Tibial nerve (tissue), 3 donors: Measurements from ENCODE around the gene KRT86.

Source experiments
- POLR2A ChIP-seq, 2 donors: fragments of 450-650 bp; IDR thresholded peaks; one replicate each; pipeline ENCODE4 v1.6.1; 2017; ENCODE audit warnings: antibody characterized with exemption in 2 of 2, mild to moderate bottlenecking in 2 of 2, moderate library complexity in 2 of 2
- TF ChIP-seq, protein P1 (sequence below), 5 experiments: fragments of 200-600 bp in 3 of 5; fragments of 450-650 bp in 2 of 5; sonication (generic) in 3 of 5; IDR thresholded peaks; one replicate each; pipeline ENCODE4 v1.5.1; 2016 to 2019; ENCODE audit warnings: antibody characterized with exemption in 5 of 5, mild to moderate bottlenecking in 3 of 5, moderate library complexity in 2 of 5

DNA sequence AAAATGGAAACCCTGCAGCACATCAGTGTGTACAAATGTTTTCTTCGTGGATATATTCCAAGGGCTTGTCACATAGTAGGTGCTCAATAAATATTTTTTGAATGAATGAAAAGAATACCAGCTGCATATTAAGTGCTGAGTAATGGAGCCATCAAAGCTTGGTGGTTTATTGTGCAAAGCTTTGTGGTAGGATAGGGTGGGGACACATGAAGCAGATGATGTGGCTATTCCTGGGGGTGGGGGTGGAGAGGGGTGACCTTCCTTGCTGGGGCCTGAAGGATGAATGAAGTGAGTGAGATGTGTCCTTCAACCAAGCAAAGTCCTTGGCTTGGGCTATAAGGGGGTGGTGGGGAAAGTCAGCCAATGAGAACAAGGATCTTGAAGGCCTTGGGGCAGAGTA is 21.2 kb downstream of the KRT86 start:
- TF ChIP-seq, protein P1, sequence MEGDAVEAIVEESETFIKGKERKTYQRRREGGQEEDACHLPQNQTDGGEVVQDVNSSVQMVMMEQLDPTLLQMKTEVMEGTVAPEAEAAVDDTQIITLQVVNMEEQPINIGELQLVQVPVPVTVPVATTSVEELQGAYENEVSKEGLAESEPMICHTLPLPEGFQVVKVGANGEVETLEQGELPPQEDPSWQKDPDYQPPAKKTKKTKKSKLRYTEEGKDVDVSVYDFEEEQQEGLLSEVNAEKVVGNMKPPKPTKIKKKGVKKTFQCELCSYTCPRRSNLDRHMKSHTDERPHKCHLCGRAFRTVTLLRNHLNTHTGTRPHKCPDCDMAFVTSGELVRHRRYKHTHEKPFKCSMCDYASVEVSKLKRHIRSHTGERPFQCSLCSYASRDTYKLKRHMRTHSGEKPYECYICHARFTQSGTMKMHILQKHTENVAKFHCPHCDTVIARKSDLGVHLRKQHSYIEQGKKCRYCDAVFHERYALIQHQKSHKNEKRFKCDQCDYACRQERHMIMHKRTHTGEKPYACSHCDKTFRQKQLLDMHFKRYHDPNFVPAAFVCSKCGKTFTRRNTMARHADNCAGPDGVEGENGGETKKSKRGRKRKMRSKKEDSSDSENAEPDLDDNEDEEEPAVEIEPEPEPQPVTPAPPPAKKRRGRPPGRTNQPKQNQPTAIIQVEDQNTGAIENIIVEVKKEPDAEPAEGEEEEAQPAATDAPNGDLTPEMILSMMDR (IDR thresholded peaks at IDR 0.05) = no peak
- no peak for TF ChIP-seq POLR2A (IDR thresholded peaks at IDR 0.05)
